HG02588 (cell line): Measurements from ENCODE around the gene MS4A10.

Experiments
- ATAC-seq: cut with Tn5 transposase; IDR thresholded peaks from one replicate; pipeline ENCODE4 v1.9.1; 2021; ENCODE audit warnings: mild to moderate bottlenecking, moderate library complexity; ENCODE audit not compliant: unreplicated experiment

Gene MS4A10

DNA sequence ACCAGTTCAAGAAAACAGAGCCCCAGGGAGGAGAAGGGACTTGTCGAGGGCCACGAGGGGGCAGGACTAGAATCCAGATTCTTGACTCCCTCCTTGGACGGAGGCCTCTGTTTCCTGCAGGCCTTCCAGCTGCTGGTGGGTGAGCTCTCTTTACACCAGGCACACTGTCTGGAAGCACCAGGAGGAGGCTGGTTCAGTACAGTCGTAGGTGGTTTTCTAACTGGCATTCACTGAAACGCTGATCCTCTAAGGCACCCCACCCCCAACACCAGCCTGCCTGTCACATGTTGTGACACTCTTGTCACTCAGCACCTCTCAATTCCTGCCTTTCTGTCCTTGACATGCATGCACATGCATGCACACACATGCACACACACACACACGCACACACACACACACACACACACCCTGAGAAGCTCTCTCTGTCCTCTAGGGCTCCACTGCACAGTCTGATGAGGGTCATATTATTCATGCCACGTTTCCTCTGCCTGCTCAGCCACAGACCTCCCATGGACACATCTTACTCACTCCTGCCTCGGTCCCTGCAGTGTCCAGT, 751 bp downstream of the MS4A10 start:
- ATAC-seq = no peak

DNA sequence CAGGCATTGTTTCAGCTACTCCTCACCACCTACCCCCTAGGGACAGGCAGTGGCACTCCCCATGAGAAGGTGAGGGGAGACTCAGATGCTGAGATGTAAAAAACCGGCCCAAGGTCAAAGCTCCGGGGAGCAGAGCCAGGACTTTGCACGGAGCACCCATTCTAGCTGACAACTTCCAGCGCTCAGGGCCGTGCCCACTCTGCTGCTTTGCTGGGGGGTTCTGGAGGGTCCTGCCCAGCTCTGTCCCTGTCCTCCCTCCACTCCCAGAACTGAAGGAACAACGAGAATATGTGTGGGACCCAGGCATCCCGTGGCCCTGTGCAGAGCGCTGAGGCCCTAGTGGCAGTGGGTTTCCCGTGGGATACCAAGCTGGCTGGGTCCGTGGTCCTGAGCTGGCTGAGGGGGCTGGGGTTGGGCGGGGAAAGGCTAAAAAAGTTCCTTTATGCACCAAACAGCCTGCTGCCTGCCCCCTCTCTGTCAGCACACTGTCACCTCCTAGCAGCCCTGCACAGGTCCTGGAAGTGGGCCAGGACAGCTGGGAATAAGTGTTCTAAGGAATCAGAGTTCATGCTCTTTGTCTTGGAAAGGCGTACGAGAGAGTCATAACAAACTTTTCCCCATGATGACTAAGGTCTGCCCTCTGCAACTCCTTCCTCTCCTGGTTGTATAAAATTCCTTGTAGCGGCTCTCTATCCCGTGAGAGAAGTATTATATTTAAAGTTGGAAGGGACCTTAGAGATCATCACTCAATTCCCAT, 1.9 kb downstream of the MS4A10 start:
- ATAC-seq = no peak

GRCh38 chr11:60788401-60789125, 3.4 kb downstream of the MS4A10 start:
- ATAC-seq = no peak

- no peak for ATAC-seq
These were observed 5.6 kb downstream of the MS4A10 start for GRCh38 chr11:60790726-60791125.

DNA sequence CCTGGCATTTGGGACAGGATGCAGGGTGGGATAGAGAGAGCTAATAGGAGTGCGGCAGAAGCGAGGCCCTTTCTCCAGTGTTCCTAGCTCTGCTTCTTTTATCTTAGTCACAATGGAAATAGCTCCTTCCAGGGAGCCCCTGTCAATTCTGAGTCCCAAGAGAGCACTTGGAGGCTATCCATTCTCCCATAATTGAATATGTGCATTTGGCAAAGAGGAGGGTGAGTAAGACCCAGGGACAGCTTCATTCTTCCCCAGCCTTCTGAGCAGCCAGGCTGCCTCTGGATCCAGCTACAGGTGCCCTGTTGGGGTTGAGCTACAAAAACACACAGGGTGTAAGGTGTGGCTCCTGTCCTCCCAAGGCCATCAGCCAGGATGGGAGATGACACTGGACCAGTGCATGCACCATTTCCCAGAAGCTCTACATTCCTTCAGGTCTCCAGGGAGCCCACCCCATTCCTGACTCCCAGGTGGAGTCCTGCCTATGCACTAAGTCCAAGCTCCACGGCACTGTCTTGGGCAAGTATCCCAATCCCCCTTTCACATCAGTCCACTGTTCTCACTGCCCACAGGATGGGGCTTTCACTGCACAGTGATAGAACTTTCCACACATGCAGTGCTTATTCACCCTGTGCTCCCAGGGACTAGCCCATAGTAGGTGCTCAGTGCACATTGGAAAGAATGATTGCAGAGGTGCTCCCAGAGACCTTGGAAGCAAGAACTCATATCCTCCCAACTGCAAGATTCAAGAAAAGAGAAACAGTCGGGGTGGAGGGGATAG, 6.2 kb downstream of the MS4A10 start:
- no peak for ATAC-seq

GRCh38 chr11:60792521-60792920, 7.4 kb downstream of the MS4A10 start:
- no peak for ATAC-seq

GRCh38 chr11:60795291-60795690, 10.2 kb downstream of the MS4A10 start:
- ATAC-seq = no peak

GRCh38 chr11:60797846-60798630, 12.9 kb downstream of the MS4A10 start:
- no peak for ATAC-seq

GRCh38 chr11:60798631-60799030, 13.5 kb downstream of the MS4A10 start:
- ATAC-seq = no peak

GRCh38 chr11:60801194-60801593, 16.1 kb downstream of the MS4A10 start:
- no peak for ATAC-seq

GRCh38 chr11:60803273-60803936, 18.3 kb downstream of the MS4A10 start:
- ATAC-seq = no peak

- no peak for ATAC-seq
These were observed 24.1 kb downstream of the MS4A10 start for GRCh38 chr11:60809249-60809648.

DNA sequence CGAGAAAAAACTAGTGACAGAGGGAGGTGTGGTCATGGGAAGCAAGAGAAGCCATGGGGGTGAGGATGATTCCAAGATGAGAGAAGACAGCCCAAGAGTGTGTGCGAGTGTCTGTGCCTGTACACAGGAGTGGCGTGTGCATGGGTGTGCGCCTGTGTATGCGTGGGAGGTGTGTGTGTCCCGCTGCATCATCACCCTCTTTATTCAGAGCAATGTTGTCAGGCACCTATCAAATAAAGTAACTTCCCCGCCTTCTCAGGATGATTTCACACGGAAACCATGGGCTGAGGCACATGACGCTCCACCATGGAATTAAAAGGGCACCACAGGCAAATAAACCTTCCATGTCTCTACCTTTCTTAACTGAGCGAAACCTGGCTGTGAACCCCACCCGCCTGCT, 24.6 kb downstream of the MS4A10 start:
- ATAC-seq = no peak

DNA sequence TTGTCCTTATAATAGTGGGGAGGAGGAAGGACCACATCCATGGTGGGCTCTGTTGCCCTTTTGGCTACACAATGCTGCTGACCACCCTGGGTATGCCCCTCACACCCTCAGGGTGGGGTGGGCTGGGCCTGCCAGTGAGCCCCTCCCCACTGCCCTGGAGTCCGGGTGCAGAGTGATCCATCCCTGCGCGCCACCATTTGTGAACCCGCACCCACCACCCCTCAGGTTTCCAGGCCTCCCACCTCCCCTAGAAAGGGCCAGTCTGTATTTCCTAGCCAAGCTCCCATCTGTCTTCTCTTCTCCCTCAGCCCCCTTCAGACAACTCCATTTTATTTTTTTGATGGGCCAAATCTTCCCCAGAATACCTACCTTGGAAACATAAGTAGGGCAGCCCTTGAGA, 25.0 kb downstream of the MS4A10 start:
- ATAC-seq = no peak

GRCh38 chr11:60810569-60810968, 25.4 kb downstream of the MS4A10 start:
- ATAC-seq = no peak

DNA sequence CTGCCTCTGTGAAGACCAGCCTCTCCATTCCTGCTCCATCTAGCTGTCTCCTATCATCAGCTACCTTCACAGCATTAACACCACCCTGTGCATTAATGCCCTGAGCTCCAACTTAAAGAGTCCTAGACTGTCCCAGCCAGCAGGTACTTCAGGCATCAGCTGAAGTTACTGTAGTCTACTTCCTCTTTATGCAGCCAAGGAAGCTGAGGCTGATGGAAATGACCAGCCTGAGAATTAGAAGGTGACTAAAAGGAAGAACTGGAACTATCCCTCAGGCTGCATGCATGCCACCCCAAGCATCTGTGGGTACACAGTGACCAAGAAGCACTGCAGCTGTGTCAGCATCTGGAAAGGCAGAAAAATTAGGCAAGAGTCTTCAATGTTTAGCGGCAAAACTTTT, 28.2 kb downstream of the MS4A10 start:
- ATAC-seq = no peak

DNA sequence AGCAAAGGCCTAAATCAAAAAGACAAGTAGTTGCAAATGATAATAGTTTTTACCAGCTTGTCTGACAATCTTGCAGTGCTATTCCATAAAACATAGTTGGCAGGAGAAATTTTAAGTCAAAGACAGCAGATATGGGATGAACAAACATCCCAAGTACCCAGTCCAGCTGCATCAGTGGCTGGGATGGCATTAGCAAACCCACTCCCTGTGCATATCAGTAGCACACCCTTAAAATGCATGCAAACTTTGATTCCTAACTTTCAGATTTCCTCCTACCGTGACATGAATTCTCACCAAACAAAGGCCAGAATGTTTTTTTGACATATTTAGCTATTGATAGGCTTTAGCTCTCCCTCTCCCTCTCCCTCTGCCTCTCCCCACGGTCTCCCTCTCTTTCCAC, 29.0 kb downstream of the MS4A10 start:
- ATAC-seq = no peak

- no peak for ATAC-seq
These were observed 31.5 kb downstream of the MS4A10 start for GRCh38 chr11:60816590-60817157.

- ATAC-seq = no peak
These were observed 32.9 kb downstream of the MS4A10 start for GRCh38 chr11:60818057-60818456.
